HG03280 (cell line): Measurements from ENCODE around the gene PDLIM4.

ENCODE experiments used
- ATAC-seq: cut with Tn5 transposase; IDR thresholded peaks from one replicate; pipeline ENCODE4 v1.9.1; 2021; ENCODE audit warnings: mild to moderate bottlenecking, moderate library complexity; ENCODE audit not compliant: unreplicated experiment

The PDLIM4 gene, protein sequence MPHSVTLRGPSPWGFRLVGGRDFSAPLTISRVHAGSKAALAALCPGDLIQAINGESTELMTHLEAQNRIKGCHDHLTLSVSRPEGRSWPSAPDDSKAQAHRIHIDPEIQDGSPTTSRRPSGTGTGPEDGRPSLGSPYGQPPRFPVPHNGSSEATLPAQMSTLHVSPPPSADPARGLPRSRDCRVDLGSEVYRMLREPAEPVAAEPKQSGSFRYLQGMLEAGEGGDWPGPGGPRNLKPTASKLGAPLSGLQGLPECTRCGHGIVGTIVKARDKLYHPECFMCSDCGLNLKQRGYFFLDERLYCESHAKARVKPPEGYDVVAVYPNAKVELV

DNA sequence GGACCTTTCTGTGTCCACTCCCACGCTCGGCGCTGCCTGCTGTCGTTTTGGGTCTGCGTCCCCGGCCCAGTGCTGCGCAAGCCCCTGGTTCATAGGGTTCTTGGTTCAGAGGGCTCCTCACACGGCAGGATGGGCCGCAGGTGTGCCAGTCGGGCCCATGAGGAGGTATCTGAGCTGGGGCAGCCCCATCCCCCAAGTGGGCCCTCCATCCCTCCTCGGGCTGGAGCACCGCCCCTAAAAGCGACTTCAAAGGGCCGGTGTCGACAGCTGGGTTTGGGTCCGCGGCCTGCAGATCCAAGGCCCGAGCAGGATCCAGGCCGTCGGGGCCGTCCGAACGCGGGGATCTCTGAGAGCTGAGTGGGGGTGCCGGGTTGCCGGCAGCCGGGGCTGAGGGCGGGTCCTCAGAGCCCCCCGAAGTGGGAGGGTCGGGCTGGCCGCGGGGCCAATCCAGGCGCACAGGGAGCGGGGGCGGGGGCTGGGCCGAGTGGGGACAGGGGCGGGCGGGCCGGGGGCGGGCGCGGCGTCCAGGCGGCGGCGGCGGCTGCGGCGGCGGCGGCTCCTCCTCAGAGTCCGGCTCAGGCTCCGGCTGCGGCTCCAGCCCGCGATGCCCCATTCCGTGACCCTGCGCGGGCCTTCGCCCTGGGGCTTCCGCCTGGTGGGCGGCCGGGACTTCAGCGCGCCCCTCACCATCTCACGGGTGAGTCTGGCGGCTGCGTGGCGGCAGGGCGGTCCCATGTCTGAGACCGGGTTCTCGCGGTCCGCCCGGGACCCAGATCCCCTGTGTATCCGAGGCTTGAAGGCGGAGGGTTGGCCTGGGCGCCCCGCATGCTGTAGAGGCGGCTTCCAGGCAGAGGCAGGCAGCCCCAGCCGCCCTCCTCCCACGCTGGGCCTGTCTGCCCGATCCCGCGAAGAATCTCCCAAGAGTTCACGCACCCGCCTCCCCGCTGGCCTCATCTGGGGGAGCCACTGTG lies at the start of gene PDLIM4:
Gene PDLIM4, plus strand, starts transcription at position 566 of the 971 bp plus-strand sequence. Its CDS starts 39 bp downstream, at position 605.
- no peak for ATAC-seq

DNA sequence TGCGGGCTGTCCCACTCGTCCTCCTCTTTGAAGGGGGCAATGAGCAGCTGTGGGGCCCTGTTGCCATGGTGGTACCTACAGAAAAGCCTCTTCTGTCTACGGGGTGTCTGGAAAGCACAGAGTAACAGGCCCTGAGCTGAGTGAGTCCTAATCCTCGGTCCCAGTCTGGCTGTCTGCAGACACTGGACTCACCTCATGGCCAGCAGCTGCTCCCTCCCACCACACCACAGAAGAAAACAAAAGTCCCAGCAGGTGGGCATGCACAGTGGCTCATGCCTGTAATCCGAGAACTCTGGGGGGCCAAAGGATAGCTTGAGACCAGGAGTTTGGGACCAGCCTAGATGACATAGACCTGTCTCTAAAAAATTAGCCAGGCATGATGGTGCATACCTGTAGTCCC lies 49.7 kb upstream of the PDLIM4 start:
- no peak for ATAC-seq

DNA sequence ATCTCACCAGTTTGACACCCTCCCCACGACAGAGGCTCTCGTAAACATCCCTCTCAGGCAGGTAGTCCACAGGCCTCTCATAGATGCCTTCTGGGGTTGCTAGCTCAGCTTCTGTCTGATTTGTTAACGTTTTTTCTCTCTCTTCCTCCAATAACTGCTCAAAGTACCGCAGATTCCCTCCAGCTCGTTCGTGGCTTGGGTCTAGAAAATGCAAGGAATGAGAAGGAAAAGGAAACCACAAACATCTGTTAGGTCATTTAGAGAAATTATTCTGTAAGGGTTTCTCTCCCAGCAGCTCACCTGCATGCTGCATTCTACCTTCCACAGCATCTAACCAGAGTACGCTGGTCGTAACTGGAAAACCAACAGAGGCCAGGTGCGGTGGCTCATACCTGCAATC lies 48.4 kb upstream of the PDLIM4 start:
- no peak for ATAC-seq

DNA sequence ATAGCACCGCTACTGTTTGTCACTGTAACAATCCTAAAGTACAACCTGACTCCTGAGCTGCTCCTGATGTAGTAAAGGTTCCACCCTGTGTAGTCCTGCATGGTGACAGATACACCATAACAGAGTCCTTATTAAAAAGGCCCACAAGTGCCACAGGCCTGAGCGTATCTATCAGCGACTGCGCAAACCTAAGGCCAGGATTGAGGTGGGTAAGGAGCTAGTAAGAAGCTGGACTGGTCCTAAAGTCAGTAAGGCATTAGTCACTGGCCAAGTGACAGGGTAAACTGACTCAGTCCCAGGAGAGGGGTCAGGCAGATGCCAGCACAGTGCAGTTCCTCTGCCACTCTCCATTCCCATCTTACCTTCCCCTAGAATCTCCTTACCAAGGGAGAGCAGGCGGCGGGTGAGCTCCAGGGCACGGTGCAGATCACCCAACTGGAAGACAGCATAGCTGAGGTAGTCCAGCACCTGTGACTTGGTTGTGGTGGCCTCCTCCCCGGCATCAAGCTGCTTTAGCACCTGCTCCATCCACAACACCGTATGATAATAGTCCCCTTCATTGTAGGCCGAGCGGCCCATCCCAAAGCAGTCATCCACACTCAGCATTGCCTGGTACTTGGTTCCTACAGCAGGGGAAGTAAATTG lies 47.5 kb upstream of the PDLIM4 start:
- ATAC-seq = no peak

DNA sequence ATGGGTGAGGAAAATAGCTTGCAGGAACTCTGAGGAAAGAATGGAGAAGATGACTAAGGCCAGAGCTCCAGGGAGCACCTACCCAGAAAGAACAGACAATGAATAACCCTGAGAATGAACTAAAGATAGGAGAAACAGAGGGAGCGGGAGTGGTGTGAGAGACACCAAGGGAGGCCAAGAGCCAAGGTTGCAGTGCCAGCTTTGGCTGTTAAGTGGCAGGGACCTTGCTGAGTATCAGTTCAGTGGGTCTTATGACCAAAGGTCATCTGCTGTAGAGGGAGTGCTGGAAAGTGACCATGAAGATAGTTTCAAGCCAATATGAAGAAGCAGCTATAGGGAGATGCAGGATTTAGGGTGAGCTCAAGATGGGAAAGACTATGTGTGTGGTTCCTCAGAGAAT lies 46.6 kb upstream of the PDLIM4 start:
- ATAC-seq = no peak

DNA sequence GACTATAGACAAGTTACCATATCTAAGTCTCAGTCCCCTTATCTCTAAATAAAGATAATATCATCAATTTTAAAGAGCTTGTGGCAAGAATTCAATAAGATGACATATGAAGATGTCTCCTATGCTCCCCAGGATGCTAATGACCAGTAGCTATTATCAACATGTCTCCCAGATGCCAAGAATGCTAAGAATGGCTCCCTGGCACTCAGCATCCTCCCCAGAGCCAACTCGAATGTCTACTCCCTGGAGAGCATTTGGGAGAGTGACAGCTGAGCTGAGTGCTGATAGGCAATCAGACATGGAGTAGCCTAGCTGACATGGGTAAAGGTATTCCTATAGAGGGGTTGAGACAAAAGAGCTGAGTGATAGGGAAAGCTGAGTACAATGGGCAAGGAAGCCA lies 45.7 kb upstream of the PDLIM4 start:
- ATAC-seq = no peak

DNA sequence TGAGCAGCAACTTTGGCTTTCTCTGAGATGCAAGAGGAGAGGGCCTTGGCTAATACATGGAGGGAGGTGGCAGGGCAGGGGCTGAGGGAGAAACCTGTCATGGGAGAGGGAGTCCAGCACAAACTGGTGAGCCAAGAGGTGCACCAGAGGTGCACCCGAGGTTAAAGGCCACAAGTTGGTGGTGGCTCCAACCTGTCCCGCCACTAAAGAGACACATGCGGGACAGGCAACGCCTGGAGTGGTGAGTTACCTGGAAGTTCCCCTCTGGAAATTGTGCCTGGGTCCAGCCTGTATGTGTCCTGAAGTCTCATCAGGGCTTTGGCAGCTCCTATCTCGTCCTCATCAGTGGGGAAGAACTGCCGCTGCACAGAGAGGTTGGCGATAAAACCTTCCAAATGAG lies 43.8 kb upstream of the PDLIM4 start:
- ATAC-seq = no peak

DNA sequence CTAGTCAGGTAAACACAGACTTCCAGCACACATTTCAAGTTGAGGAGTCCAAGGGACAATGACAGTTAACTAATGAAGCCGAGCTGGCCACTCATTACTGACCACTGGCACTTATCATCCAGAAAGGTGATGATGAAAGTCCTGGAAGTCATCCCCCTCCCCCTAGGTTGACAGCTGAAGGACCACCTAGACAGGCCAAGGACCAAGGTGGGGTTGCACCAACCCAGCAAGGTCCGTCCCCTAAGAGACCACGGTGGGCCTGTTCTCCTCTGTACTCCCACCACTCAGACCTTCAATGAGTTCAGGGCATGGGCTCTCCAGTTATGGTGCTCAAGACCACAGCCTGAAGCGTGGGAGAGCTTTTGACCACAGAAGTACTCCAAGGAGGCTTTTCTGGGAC lies 43.0 kb upstream of the PDLIM4 start:
- no peak for ATAC-seq

DNA sequence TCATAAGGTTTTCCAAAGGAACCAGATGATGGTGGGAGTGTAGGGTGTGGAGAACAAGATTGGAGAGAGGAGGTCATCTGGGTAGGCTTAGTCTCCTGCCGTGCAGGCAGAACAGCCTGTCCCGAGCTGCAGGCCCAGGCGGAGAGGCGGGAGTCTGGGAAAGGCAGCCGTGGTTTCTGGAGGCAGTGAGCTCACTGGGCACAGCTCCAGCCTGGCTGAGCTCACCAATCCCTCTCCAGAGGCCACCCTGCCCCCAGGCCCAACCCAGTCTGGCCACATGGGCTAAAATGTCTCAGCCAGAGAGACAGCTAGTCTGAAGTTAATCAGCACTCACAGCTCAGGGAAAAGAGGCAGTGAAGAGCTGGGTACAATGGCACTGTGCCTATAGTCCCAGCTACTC lies 42.2 kb upstream of the PDLIM4 start:
- ATAC-seq = no peak

DNA sequence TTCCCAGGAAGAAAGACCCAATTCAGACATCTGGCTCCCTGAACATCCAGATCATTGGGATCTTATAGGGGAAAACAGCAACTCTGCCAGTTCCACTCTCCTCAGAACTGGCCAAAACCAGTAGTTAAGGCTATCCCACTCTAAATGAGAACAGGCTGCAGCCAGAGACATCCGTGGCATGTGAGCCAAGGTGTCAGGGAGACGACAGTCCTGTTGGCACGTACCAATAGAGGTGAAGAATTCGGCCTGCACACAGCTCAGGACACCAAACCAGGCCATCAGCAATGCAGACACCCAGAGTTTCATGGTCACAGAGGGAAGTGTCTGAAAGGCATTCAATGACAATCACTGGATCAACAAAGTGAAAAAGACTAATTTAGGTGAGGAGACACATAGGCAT lies 39.2 kb upstream of the PDLIM4 start:
- ATAC-seq = no peak

DNA sequence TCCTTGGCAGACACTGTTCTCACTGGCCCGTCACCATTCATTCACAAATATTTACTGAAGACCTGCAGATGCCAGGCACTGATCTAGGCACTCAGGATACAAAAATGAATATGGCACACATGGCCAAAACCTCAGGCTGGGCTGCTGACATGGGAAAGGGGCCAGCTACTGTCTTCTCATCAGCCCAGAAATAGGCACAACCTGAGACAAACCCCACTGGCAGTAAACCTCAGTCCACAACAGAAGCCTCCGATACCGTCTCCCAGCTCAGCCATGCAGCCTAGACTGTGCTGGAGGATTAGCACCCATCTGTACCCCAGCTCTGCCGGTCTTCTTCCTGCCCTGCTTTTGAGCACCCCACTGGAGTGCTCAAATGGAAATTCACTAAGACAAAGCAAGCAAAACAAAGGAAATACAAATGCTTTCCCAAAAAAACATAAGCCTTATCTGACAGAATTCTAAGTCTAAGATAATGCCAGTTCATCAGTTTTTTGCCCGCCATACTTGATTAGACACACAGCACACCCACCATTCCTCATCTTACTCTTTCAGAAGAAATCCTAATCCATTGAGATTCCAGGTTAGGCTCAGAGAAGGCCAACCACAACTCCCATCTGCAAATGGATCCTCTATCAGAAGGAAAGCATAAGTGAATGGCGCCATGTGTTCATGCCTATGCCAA lies 38.1 kb upstream of the PDLIM4 start:
- ATAC-seq = no peak

DNA sequence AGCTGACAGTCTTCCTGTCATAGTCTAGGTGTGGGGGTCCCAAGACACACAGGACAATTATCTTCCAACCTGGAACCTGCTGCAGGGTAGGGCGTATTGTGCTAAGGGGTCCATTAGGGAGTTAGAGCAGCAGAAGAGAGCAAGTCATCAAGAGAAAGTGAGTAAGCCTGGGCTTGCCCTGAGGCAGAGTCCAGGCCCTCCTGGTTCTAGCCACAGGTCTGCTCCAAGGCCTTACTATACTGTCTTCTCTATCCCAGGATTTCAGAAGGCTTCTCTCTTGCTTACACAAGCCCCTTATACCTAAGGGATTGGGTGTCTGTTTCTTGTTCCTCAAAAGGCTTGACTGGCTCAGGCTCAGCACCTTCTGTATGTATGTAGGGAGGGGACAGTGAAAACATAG lies 37.5 kb upstream of the PDLIM4 start:
- ATAC-seq = no peak

DNA sequence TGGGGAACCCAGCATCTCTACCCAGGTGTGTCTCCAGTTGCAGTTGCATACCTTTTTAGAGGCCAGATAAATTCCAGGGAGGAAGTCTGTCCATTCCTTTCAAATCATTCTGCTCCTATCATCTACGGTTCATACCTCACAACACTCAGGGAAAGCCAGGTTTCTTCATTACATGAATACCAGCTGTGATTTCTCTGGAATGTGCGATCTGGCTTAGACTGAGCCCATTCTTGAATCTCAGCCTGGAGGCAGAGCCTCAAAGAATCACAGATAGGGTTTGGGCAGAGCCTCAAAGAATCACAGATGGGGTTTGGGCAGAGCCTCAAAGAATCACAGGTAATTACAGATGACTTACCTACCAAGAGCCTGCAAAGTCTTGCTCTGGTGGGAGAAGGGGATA lies 37.0 kb upstream of the PDLIM4 start:
- no peak for ATAC-seq

DNA sequence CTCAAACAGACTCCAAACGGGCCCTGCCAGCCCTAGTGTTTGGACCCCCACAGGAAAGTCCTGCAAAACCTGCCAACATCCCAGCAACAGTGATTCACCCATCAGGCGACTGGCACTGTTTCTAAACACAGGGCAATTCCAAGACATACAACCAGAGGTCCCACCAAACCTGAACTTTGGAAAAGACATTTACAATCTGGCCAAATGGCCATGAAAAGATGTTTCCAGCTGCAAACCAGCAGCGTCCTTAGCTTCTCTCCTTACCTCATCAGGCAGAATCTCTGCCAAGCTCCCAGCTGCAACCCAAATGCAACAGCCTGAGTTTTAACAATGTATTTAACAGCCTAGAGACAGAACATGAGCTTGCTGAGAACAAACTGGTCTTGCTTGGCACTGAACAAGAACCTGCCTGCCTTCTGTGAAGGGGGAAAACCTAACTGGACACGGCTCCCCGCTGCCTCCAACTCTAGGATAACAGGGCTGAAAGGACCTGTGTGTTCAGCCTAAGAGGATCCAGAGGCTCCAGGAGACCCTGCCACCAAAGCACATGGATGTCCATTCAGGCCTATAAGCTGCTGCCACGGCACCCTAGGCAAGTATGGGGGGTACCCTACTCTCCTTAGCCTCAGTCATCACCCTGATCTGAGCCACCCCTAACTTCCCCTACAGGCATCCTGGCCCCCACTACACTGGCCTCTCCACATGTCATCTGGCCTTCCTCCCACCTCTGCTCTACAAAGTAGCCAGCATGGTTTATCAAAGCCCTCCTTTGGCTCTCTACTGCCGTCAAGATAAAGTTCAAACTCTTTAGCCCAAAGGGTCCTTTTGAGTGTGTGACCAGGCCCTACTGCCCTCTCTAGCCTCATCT lies 35.5 kb upstream of the PDLIM4 start:
- ATAC-seq = no peak

DNA sequence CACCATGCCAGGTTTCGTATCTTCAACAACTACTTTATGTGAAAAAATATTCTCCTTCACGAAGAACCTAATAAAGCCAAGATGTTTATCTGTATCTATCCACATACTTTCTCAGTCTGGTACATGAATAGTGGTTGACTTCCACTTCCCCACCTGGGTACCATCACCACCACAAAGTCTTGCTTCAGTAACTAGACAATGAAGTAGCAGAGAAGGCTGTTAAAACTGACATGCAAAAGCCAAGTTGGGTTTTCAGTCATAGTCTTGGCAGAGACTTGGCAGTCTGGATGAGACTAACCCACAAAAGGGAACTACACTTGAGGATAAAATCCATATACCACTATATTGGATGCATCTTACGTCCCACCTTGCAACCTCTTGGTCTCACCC lies 34.9 kb upstream of the PDLIM4 start:
- no peak for ATAC-seq

DNA sequence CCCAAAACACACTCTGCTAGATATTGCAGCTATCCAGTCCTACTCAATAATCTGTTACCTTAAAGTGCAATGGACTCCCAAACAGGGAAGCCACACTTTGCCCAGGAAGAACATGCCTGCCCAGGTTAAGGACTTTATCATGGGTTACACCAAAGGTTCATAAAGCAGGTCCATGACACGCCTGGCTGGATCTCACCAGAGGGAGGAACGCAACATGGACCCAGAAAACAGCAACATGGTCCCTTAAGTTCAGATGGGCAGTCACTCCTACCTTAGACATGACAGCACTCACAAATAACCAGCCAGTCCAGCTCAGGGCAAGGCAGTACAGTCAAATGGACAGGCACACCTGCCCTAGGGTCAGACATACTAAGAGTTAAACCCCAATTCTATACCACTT lies 33.6 kb upstream of the PDLIM4 start:
- ATAC-seq = no peak

DNA sequence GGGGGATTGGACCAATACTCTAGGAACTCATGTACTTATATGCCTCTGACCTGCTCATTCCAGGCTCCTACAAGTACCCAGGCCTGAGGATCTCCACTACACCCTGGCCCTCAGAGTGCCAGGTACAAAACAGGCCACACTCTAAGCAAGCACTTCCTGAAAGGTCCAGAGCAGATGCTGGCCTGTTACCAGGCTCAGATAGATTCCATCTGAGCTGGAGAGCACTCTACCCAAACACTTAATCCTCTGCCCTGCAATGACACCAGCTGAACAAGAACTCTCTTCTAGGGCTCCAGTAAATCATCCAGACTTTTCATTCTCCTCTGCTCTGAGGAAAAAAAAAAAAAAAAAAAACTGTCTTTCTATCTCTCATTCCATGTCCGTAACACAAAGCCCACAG lies 32.8 kb upstream of the PDLIM4 start:
- ATAC-seq = no peak

DNA sequence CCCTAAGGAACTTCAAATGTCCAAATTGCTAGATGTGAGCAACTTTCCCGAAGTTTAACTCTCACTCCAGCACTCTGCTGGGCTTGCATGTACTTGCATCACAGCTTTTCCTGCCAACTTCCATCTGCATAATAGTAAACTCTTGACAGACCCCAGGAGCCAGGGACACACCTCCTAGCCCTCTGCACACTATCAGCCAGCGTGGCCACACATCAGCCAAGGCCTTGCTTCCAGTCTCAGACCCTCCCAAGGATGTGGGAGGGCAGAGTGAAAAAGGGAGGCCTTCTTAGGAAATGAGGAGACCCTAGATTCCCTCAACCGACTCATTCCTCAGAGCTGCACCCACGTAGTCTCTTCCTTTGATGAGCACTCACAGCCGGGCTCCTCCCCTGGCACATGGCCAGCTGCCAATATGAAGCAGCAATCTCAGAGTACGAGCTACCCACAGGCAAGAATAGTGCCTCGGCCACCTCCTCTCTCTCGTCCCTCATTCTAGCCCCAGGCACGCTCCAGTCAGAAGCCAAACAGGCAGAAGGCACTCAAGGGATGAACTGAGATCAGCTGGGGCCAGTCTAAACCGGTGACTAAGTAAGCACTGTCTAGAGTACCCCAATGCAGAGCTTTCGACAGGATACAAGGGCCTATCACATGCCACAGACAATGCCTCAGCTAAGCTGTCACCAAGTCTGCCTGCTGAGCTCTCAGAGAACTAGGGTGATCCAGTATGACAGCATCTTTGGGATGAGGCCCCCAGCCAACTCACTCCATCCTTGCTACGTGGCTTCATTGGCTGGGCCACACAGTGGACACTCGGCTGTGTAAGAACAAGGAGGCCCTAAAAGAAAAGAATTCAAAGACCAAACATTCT lies 32.1 kb upstream of the PDLIM4 start:
- ATAC-seq = no peak
